ENCODE measurements around the gene LHX1.

- no peak for TF ChIP-seq POLR2A (IDR thresholded peaks at IDR 0.05)
- TF ChIP-seq CTCF (IDR thresholded peaks at IDR 0.05): no peak
These were observed 37.8 kb upstream of the LHX1 start for GRCh38 chr17:36899250-36900159.
